Thoracic aorta endothelial cell (primary cell): ENCODE data around the gene MAGIX. TPM values are rescaled to one million over a fixed set of nuclear protein-coding genes. Genes with fewer than 3 reads are reported as not detected.

Source experiments
- small RNA-seq: library from RNA; depleted of rRNA; stranded (forward); fragments of <200 nt; gene quantifications from one replicate; pipeline ENCODE3, GENCODE V24; 2012
- total RNA-seq: library from RNA; depleted of rRNA; stranded (reverse); fragments of >200 nt; gene quantifications from 2 replicates; pipeline ENCODE4 v1.2.3, GENCODE V29; 2012

MAGIX gene
- total RNA-seq, result 0.36 and 0.40 TPM in 2 replicates

DNA sequence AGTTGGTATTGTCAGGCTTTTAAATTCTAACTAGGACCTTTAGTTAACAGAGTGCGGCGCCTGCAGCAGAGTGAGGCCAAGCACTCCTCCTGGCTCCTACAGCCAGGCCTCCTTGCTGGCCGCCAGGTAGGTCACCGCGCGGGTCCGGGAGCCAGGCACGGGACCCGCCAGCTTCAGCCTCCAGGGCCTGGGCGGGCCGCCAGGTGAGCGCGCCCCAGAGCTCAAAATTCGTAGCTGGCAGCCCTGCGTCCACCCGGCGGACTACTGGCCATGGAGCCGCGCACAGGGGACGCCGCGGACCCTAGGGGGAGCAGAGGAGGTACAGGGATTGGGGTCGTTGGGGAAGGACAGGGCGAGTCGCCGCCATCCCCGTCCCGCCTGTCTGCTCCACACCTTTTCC lies at the start of gene MAGIX:
TSS of gene MAGIX (plus strand) at position 139 of the 400 bp plus-strand sequence. CDS start at position 271, 132 bp downstream.

DNA sequence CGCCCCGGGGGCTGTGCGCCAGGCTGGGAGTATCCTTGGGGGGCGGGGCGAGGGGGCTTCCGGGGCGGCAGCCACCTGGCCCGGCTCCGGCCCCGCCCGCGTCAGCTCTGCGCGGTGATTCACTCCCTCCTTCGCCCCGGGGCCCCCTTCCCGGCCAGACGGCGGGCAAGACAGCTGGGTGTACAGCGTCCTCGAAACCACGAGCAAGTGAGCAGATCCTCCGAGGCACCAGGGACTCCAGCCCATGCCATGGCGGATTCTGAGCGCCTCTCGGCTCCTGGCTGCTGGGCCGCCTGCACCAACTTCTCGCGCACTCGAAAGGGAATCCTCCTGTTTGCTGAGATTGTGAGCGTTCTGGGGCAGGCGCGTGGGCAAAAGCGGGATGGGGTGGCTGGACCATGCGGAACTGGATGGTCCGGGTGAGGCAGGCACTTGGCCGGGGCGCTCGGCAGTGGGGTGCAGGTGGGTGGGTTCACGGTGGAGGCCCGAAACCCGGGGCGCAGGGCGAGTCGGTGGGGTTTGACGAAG lies 9.3 kb downstream of the MAGIX start, which contains the start of gene PLP2:
TSS of gene PLP2 (plus strand) at position 147 of the 528 bp plus-strand sequence. CDS start at position 250, 103 bp downstream.

DNA sequence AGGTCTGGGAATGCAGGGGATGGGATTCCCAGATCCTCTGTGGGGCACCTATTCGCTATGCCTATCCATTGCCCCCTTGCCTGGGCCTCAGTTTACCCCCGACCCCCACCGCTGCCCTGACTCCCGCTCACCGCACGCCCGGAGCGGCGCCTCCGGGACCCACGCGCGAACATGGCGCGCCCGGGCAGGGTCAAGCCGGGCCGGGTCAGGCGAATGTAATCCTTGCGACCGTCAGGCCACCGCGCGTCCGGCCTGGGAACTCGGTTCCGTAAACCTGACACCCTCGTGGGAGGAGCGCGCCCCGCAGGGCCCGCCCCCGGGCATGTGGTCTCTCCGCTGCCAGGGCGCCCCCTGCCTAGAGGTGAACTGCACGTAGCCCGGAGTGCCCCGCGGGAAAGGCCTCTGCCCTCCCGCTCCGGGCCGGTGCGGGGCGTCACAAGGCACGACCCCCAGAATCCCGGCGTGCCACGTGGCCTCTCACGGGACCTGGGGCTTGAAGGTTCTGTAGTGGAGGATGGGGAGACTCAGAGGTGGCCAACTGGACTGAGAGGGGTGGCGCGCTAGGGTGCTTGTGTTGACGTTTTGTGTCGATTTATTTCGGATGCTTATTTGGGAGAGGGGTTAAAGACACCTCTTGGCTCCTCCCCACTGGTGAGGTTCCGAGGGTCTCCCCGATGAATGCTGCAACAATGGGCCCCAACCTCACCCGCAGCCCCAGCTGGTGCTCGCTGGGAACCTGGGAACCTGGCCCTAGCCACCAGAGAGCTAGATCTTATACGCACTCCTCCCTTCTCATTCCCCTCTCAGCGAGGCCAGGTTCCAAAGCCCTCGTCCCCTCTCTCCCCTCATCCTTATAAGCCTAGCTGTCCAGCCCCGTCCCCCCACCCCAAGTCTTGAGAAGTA lies 23.8 kb downstream of the MAGIX start, which contains the start of gene PRICKLE3:
TSS of gene PRICKLE3 (minus strand) at position 249 of the 903 bp plus-strand sequence. CDS start at position 173, 76 bp downstream.

DNA sequence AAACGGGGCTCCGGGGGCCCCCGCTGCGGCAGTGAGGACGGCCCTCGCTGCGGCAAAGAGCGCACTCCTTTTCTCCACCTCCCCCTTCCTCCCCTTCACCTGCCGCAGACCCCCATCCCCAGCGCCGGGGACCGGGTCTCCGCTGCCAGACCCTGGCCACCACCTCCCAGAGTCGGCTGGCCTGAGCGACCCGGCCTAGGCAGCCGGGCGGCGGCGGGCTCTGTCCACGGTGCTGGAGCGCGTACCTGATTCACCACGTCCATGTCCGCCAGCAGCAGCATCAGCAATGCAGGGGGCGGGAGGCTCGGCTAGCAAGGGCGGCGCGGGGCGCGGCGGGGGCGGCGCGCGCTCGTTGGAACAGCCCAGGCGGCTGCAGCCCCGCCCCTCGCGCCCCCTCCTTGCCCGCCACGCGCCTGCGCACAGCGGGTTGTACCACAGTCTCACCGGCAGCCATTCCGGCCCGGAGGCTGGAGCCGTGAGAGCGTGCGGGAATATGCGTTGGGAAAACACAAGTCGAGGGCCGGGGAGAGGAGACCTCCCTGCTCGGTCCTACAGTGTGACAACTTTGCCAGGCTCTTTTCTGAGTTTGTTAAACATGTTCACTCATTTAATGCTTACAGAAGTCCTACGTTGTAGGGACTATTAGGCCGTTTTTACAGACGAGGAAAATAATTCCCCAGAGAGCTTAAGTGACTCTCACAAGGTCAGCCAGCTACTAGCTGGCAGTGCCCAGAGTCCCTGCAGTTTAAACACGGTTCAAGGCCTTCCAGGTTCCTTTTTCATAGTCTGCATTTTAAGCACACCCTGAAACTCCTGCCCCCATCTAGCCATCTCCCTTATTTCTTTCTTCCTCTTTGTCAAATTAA lies 37.6 kb downstream of the MAGIX start, which contains the start of gene SYP:
TSS of gene SYP (minus strand) at position 288 of the 866 bp plus-strand sequence. CDS start at position 281, 7 bp downstream.

Small RNAs within 50 kb of the gene (small RNA-seq; reads per million reads assigned to genes)
- not detected for gene RN7SL262P

Other genes starting within 250 kb of the MAGIX start
- 5.6 and 7.4 TPM in 2 replicates for gene PIM2, start 243.7 kb upstream of the MAGIX start, total RNA-seq
- 25.0 and 27.6 TPM in 2 replicates for gene OTUD5, start 205.2 kb upstream of the MAGIX start, total RNA-seq
- 0.13 and 0.36 TPM in 2 replicates for gene KCND1, start 190.9 kb upstream of the MAGIX start, total RNA-seq
- gene GRIPAP1, start 160.5 kb upstream of the MAGIX start, total RNA-seq, result 17.4 and 21.1 TPM in 2 replicates
- gene TFE3, start 119.4 kb upstream of the MAGIX start, total RNA-seq, result 25.9 and 36.5 TPM in 2 replicates
- gene CCDC120, start 103.8 kb upstream of the MAGIX start, total RNA-seq, result 1.1 and 1.2 TPM in 2 replicates
- gene PRAF2, start 88.8 kb upstream of the MAGIX start, total RNA-seq, result 7.8 and 12.3 TPM in 2 replicates
- 25.5 and 25.7 TPM in 2 replicates for gene WDR45, start 82.9 kb upstream of the MAGIX start, total RNA-seq
- 17.8 and 19.5 TPM in 2 replicates for gene GPKOW, start 39.0 kb upstream of the MAGIX start, total RNA-seq
- gene PLP2, start 9.1 kb downstream of the MAGIX start, total RNA-seq, result 56.9 and 83.6 TPM in 2 replicates
- gene PRICKLE3, start 23.6 kb downstream of the MAGIX start, total RNA-seq, result 4.8 and 7.5 TPM in 2 replicates
- gene SYP, start 37.4 kb downstream of the MAGIX start, total RNA-seq, result 0.13 and 0.36 TPM in 2 replicates
- gene CACNA1F, start 70.6 kb downstream of the MAGIX start, total RNA-seq, result not detected in 2 replicates
- gene CCDC22, start 72.7 kb downstream of the MAGIX start, total RNA-seq, result 12.0 and 14.7 TPM in 2 replicates
- not detected in 2 replicates for gene FOXP3, start 102.0 kb downstream of the MAGIX start, total RNA-seq
- 0.93 and 1.9 TPM in 2 replicates for gene PPP1R3F, start 107.0 kb downstream of the MAGIX start, total RNA-seq
- not detected in 2 replicates for gene GAGE10, start 140.9 kb downstream of the MAGIX start, total RNA-seq
- gene GAGE12J, start 159.3 kb downstream of the MAGIX start, total RNA-seq, result not detected in 2 replicates
- not detected in 2 replicates for gene GAGE13, start 168.8 kb downstream of the MAGIX start, total RNA-seq